ENCODE results near the gene KLHL26. TPM values are rescaled to one million over a fixed set of nuclear protein-coding genes. Genes with fewer than 3 reads are reported as not detected.
"Not testable (repeated sequence)": the region's sequence is repeated elsewhere in the genome, so short reads cannot be mapped to it uniquely, and the experiment has no call there.

KLHL26 gene
- total RNA-seq, 1 donor from 2014 or later, result 6.2 TPM

DNA sequence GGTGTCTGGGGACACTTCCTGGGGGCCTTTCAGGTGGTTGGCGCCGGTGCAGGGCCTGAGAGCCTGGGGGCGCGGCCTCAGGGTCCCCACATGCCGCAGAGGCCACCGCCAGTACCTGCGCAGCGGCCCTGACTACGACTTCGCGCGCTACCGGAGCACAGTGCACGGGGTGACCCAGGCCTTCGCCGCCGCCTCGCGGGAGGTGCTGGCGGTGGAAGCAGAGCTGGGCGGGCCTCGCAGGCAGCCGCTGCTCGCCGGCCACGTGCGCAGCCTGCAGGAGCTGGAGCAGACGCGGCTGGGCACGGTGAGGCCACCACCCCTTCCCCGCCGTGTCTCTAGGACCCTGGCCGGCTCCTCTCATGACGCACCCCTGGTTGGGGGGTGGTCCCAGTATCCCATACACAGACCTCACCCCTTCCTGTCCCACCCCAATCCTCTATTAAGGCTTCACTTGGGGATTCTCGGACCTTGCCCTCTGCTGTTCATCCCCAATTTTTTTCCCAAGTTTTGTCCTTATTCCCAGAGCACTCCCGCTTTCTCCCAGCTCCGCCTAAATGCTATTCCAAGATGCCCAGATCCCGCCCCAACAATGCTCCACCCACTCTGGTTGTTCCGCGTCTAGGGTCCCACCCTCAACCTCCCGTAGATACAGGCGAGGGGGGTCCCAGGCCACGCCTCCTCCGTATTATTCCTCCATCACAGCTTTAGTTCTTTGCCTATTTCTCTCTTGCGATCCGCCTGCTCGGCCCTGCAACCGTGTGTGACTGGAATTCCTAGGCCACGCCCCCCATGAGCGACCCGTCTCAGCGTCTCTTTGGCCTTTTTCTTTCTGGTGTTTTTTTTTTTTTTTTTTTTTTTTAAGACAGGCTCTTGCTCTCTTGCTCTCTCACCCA, 47.2 kb upstream of the KLHL26 start:
- intact Hi-C loops (cut with micrococcal nuclease), result loop anchor here (5.0 kb wide), 1 partner anchor 83 kb away; no protein-coding TSS in a partner anchor
- TF ChIP-seq, protein P1, sequence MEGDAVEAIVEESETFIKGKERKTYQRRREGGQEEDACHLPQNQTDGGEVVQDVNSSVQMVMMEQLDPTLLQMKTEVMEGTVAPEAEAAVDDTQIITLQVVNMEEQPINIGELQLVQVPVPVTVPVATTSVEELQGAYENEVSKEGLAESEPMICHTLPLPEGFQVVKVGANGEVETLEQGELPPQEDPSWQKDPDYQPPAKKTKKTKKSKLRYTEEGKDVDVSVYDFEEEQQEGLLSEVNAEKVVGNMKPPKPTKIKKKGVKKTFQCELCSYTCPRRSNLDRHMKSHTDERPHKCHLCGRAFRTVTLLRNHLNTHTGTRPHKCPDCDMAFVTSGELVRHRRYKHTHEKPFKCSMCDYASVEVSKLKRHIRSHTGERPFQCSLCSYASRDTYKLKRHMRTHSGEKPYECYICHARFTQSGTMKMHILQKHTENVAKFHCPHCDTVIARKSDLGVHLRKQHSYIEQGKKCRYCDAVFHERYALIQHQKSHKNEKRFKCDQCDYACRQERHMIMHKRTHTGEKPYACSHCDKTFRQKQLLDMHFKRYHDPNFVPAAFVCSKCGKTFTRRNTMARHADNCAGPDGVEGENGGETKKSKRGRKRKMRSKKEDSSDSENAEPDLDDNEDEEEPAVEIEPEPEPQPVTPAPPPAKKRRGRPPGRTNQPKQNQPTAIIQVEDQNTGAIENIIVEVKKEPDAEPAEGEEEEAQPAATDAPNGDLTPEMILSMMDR (IDR thresholded peaks at IDR 0.05; ENCODE audit: borderline replicate concordance), result peak; percentile 28
- peak; percentile 66 for DNase-seq
- H3K36me3 ChIP-seq, result peaks cover 12% of the 10 kb centered on the region
- H3K27me3 ChIP-seq (ENCODE audit: low read depth), result no peaks in the 10 kb centered on the region
- H3K4me3 ChIP-seq, result peak overlapping the region; percentile 96
- H3K4me1 ChIP-seq, result peaks cover 43% of the 10 kb centered on the region
- no peaks in the 10 kb centered on the region for H3K9me3 ChIP-seq (replicated peaks)
- peak overlapping the region; percentile 97 for H3K27ac ChIP-seq (replicated peaks)

DNA sequence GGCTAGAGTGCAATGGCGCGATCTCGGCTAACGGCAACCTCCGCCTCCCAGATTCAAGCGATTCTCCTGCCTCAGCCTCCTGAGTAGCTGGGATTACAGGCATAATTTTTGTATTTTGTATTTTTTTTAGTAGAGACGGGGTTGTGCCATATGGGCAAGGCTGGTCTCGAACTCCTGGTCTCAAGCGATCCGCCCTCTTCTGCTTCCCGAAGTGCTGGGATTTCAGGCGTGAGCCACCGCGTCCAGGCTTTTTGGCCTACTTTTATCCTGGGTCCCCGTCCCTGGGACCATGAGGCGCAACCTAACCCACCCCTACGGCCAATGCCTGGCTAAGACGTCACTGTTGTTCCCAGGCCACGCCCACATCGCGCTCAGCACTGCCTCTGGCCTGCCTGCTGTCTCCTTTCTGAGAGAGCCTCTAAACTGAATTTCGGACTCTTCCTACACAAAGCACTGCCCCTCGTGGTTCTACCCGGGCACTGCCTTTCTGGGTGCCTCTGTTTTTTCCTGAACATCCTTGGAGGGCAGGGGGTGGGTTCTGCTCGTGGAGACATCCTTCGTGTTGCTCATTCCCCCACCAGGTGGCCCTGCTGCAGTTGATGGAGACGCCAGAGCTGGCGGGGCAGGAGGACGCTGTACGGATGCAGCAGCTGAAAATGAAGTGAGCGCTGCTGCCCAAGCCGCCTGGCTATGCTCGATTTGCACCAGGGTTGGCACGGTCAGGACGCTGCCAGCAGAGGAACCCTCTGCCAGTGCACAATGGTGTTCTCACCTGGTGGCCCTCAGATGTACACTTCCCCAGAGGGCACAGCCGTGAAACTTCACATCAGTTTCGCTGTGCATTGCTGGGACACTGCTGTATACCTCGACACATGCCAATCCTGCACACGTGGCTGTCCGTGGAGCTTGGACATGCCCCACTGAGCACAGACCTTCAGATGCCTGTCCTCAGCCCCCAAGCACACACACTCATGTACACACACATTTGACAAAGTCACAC, 46.3 kb upstream of the KLHL26 start:
- H3K36me3 ChIP-seq, result peaks cover 12% of the 10 kb centered on the region
- TF ChIP-seq, protein P1 (IDR thresholded peaks at IDR 0.05; ENCODE audit: borderline replicate concordance), result no peak
- peak overlapping the region; percentile 96 for H3K4me3 ChIP-seq
- peak overlapping the region; percentile 97 for H3K27ac ChIP-seq (replicated peaks)
- intact Hi-C loops (cut with micrococcal nuclease), result loop anchor here (5.0 kb wide), 1 partner anchor 82 kb away; no protein-coding TSS in a partner anchor
- DNase-seq, result no peak
- H3K27me3 ChIP-seq (ENCODE audit: low read depth), result peaks cover 5% of the 10 kb centered on the region
- H3K9me3 ChIP-seq (replicated peaks), result no peaks in the 10 kb centered on the region
- H3K4me1 ChIP-seq, result peaks cover 53% of the 10 kb centered on the region

DNA sequence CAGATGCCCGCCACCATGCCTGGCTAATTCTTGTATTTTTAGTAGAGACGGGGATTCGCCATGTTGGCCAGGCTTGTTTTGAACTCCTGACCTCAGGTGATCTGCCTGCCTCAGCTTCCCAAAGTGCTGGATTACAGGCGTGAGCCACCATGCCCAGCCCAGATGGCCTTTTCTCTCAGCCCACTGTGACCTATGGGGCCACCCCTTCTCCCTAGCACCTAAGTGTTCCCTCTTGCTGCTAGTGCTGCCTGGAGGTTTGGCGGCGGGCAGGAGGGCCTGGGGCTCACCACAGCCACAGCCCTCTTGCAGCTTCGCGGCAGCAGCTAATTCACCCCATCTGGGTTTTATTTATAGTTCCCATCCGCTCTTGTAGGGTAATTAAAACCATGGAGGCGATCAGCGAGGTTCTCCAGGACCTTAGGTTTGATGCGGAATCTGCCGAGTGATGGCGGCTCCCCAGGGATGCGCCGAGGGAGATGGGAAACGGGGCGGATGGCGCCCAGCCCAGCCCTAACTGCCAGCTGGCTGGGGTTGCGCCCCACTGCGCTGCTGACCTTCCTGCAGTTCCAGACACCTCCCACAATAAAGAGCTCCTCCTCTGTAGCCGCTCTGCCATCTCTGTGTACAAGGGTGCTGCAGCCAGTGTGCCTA, 45.0 kb upstream of the KLHL26 start:
- intact Hi-C loops (cut with micrococcal nuclease), result loop anchor here (5.0 kb wide), 1 partner anchor 80 kb away; no protein-coding TSS in a partner anchor
- Histone ChIP-seq H3K27ac (replicated peaks) (no peak overlapping the region), H3K4me1 (peaks cover 60% of the 10 kb centered on the region)

DNA sequence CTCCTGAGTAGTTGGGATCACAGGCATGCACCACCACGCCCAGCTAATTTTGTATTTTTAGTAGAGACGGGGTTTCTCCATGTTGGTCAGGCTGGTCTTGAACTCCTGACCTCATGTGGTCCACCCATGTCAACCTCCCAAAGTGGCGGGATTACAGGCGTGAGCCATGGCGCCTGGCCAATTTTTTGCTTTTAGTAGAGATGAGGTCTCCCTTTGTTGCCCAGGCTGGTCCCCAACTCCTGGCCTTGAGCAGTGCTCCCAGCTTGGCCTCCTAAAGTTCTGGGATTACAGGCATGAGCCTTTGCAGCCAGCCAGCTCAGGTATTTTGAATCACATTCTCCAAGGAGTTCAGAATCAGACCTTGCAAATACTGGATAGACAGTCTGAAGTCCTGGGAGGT, 44.1 kb upstream of the KLHL26 start:
- peaks cover 12% of the 10 kb centered on the region for H3K36me3 ChIP-seq
- H3K9me3 ChIP-seq (replicated peaks); H3K27ac ChIP-seq (replicated peaks); DNase-seq; H3K4me3 ChIP-seq: not testable (repeated sequence)
- intact Hi-C loops (cut with micrococcal nuclease), result loop anchor here (5.0 kb wide), 1 partner anchor 80 kb away; no protein-coding TSS in a partner anchor
- H3K4me1 ChIP-seq, result peaks cover 60% of the 10 kb centered on the region
- peaks cover 25% of the 10 kb centered on the region for H3K27me3 ChIP-seq (ENCODE audit: low read depth)

More for the DNA sequence above, 45.0 kb upstream of the KLHL26 start:
- Histone ChIP-seq H3K36me3 (peaks cover 12% of the 10 kb centered on the region), H3K4me3 (no peak overlapping the region), H3K27me3 (ENCODE audit: low read depth) (peaks cover 18% of the 10 kb centered on the region), H3K9me3 (replicated peaks) (no peaks in the 10 kb centered on the region)
- TF ChIP-seq, protein P1 (IDR thresholded peaks at IDR 0.05; ENCODE audit: borderline replicate concordance), result no peak
- no peak for DNase-seq

DNA sequence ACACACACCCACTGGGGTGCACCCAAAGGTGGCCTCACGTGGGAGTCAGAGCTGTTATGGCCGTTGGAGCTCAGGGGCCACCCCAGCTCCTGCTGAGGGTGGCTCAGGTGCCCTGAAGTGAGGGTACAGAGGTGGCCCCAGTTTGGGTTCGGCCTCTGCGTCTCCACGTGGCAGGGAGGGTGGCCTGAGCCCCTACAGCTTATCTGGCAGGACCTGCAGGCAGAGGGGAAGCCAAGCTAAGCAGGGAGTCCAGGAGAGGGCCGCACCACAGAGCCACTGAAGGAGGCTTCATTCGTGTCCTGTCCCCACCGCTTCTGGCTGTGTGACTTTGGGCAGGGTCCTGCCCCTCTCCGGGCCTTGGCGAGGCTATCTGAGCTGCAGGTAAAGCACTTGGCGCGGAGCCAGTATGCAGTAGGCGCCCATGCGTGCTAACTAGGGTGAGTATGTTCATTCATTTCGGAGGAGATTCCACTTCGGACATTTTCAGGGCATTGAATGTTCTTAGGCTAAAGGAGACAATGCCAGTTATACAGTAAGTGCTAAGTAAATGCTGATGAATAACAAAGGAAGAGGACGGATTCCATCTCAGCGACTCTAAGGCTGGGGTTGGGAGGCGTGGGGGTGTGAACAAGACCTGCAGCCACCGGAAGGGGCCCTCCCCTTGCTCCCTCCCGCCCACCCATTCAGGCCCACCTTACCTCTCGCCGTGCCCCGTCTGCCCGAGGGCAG, 43.3 kb upstream of the KLHL26 start:
- Histone ChIP-seq H3K27ac (replicated peaks) (peak overlapping the region; percentile 51), H3K36me3 (peaks cover 12% of the 10 kb centered on the region), H3K4me1 (peaks cover 52% of the 10 kb centered on the region), H3K4me3 (peak overlapping the region; percentile 60), H3K27me3 (ENCODE audit: low read depth) (peaks cover 33% of the 10 kb centered on the region), H3K9me3 (replicated peaks) (no peaks in the 10 kb centered on the region)
- intact Hi-C loops (cut with micrococcal nuclease), result loop anchor here (5.0 kb wide), 1 partner anchor 79 kb away; no protein-coding TSS in a partner anchor
- DNase-seq, result no peak
- TF ChIP-seq, protein P1 (IDR thresholded peaks at IDR 0.05; ENCODE audit: borderline replicate concordance), result no peak
